Measurements from ENCODE around the gene OSBP2.

The OSBP2 gene

GRCh38 chr22:30855677-30856518 lies 161.2 kb downstream of the OSBP2 start:
- no peak for DNase-seq

DNA sequence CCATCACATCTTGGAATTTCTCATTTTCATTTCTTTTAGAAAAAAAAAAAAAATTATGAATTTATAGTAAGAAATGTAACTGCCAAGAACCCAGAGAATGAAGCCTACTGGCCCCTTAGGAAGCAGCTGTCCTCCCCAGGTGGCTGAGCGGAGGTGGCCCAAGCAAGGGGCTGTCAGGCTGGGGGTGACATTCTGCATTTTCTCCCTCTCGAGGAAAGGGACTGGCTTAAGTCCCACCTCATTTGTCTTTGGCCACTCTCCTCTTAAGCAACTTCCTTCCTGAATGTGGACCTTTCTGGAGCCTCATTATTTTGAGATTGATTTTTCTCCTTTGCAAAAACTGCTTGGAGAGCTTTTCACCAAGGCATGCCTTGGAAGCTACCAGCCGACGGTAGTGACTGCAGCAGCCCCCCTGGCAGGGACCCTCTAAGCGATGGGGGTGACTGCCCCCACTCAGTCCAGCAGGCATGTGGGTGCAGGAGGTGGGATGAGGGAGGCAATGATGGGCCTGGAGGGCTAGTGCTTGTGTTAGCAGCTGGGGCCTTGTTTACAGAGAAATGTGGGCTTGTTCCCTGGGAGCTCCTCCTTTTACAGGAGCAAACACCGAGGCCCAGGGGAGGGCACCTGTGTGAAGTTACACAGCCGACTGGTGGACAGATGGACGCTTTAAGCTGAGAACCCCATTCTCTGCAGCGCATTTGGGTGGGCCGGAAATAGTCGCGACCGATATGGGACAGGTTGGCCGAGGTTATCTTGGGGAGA lies 162.2 kb downstream of the OSBP2 start:
- no peak for DNase-seq

- DNase-seq: no peak
Measured at GRCh38 chr22:30857791-30858190, 163.1 kb downstream of the OSBP2 start.

DNA sequence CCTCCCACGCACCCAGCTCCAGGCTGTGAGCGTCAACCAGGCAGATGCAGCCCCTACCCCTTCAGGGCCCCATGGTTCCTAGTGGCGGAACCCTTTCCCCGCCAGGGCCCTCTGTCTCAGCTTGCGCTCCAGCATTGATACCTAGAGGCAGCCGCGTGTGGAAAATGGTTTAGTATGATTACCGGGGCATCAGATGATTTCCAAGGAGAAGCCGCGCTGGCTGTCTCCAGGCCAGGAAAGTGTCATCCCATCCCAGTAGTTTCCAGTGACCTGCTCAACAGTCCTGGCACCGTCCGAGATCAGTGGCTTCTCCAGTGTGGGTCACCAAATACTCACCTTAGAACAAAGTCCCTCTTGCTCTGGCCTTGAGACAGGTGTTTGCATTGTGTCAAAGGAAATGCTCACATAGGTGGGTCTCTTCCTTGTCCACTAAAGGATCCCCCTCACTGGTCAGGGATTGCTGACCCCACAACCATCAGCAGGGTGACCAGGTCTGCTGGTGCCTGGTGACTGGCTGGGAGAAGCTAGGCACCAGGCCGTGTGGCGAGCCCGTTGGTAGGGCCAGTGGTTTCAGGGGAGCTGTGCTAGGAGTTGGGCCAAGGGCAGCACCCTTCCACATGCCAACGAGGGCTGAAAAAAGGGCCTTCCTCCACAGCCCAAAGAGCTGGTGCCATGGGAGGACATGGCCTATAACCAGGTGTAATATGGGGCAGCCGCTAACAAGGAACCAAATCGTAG lies 164.5 kb downstream of the OSBP2 start:
- DNase-seq: no peak

- no peak for DNase-seq
Measured at GRCh38 chr22:30859714-30860095, 165.0 kb downstream of the OSBP2 start.

DNA sequence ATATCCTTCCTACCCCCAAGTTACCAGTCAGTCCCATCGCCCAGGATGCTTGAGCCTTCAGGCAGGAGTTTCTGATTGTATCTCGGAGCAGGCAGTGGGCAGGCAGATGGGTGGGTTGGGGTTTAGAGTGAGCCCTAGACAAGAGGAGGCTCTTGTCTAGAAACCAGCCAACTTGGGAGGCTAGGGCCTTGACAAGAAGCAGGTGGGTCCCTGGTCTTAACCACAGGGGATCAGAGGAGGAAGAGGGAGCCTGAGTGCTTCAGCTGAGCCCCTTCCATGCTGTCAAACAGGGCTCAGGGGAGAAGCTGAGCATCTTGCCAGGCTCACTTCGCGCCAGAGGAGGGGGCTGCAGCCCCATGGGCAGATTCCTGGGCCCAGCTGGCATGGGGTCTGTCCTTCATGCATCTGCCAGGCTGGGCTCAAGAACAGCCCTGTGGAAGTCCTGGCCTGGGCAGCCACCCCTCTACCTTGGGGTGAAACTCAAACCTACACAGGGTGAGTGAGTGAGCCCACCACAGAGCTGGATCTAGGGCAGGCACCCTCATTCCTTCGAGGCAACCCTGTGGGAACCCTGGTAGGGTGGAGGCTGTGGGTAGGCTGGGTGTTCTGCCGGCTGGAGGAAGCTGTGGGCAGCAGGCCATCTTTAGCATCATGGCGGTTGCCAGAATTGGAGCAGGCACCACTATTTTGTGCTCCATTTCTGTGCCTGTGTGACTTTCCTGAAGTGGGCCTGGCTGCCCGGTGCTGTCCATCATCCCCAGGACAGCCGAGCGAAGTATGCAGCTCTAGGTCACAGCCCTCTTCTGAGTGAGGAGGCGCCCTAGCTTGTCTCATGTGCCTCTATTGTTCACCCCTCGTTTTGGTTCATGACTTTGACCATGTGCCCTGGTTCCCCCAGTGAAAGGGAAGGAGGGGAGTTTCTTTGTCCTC lies 165.8 kb downstream of the OSBP2 start:
- DNase-seq: no peak

DNA sequence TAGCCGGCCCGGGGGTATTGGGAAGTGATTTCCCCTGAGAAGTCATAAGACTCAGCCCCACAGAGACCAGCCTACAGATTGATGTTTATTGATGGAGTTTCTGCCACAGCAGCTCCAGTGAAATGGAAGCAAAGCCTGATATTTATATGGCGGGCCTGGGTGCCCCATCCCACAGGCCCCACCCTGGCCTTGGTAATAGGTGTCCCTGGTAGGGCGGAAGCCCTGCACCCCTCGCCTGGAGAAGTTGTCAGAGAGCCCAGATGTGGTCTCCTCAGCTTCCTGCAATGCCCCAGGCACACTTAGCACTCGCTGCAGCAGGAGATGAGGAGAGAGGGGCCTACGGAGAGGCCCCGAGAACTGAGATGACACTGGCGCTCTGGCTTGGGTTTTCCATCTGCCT lies 166.5 kb downstream of the OSBP2 start:
- DNase-seq: no peak

- DNase-seq: no peak
Measured at GRCh38 chr22:30861688-30862552, 167.2 kb downstream of the OSBP2 start.

DNA sequence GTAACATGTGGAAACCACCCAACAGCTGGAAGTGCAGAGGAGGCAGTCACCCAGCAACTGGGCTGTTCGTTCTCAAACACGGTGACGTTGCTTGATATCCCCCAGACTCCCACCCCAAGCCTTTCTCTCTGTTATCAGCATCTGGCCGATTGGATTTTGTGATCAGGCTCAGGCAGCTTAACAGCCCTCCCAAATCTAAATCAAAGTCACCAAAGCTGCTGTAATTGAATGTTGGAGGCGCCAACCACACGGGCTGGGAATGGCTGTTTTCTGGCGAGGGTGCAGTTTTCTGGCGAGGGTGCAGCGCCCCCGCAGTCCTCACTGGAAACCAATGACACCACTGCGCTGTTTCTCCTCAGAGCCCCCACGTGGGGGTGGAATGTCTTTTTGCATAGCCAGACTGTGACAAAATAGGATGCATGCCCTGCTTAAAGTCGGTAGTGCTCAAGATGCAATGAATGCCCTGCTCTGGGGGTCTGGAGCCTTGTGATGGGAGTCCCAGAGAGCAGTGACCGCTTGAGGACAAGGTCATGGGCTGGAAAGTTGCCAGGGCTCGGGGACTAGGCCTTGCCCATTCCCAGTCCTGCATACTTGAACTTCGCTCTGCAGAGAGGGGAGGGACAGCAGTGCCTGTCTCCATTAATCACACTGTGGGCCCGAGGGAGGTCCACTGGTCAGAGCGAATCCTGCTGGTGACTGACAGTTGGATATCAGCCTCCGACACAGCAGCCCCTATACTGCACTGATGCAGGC lies 168.6 kb downstream of the OSBP2 start:
- no peak for DNase-seq

- no peak for DNase-seq
Measured at GRCh38 chr22:30864441-30865420, 170.1 kb downstream of the OSBP2 start.

- no peak for DNase-seq
Measured at GRCh38 chr22:30865656-30866055, 171.0 kb downstream of the OSBP2 start.

DNA sequence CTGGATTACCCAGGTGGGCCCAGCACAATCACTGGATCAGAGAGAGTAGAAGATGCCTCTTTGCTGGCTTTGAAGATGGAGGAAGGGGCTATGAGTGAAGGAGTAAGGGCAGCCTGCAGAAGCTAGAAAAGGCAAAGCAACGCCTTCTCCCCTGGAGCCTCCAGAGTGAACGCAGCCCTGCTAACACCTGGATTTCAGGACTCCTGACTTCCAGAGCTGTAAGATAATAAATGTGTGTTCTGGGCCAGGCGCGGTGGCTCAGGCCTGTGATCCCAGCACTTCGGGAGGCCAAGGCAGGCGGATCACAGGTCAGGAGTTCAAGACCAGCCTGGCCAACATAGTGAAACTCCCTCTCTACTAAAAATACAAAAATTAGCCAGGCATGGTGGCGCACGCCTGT lies 171.5 kb downstream of the OSBP2 start:
- DNase-seq: no peak

GRCh38 chr22:30866811-30867271 lies 172.2 kb downstream of the OSBP2 start:
- no peak for DNase-seq

- DNase-seq: no peak
Measured at GRCh38 chr22:30867746-30868662, 173.3 kb downstream of the OSBP2 start.

DNA sequence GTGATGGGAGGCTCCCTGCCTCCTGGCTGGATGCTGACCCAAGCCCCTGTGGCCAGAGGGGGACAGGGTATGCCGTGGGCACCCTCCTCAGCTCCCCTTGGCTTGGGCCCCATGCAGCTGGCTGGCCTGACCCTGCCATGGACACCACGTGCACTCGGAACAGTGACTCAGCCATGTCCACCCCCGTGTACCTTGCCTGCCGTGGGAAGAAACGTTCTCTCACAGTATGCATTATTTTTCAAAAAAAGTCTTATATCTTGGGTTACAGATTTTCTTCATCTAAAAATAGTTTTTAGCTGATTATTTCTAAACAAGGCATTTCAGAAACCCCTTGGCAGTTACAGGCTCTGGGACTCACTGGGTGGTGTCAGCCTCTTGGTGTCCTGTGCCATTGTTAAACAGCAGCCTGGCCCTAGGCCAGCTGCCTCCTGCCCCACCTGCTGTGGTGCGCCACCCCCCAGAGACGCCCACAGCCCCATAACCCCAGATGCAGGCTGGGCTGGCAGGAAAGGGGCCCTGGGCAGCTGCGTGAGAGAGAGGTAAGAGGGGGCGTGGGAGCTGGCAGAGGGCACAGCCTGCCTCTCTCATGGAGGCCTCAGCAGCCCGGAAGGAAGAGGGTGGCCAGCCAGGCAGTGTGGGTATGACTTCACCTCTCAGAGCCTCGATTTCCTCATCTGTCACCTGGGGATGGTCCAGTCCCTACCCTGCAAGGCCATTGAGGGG lies 174.2 kb downstream of the OSBP2 start:
- no peak for DNase-seq

GRCh38 chr22:30869667-30870395 lies 175.2 kb downstream of the OSBP2 start:
- no peak for DNase-seq
